ENCODE data around the gene GJA4. TPM values are rescaled to one million over a fixed set of nuclear protein-coding genes. Genes with fewer than 3 reads are reported as not detected.
A peak's percentile ranks its signal among the peaks of the same experiment; 100 is the strongest.

GJA4 gene
- total and polyA plus RNA-seq, 5 experiments from 2014 or later = not detected

GRCh38 chr1:34833711-34834110 is 40.9 kb downstream of the GJA4 start:
- no peak for ATAC-seq
- no peak for DNase-seq
- no peaks in the 10 kb centered on the region for H3K9me3 Mint-ChIP-seq
- H3K4me1 Mint-ChIP-seq = peaks cover 0 to 5% (median 0%) of the 10 kb centered on the region in 4 donors
- no peaks in the 10 kb centered on the region for H3K27me3 Mint-ChIP-seq
- H3K36me3 Mint-ChIP-seq = peaks cover 0 to 4% (median 0%) of the 10 kb centered on the region in 3 donors
- no peak overlapping the region for H3K4me3 Mint-ChIP-seq
- no peak overlapping the region for H3K27ac Mint-ChIP-seq
- POLR2A ChIA-PET = no interaction called here

- H3K4me1 Mint-ChIP-seq = peaks cover 9 to 23% (median 15%) of the 10 kb centered on the region in 4 donors
- peaks cover 0 to 9% (median 0%) of the 10 kb centered on the region in 3 donors for H3K36me3 Mint-ChIP-seq
- no peak for ATAC-seq
- H3K9me3 Mint-ChIP-seq = no peaks in the 10 kb centered on the region
- DNase-seq = peak in 1 of 10 donors; percentile 60
- no peak overlapping the region for H3K4me3 Mint-ChIP-seq
- no peak overlapping the region for H3K27ac Mint-ChIP-seq
- H3K27me3 Mint-ChIP-seq = no peaks in the 10 kb centered on the region
- POLR2A ChIA-PET = no interaction called here
These were observed 46.9 kb downstream of the GJA4 start for GRCh38 chr1:34839526-34840305.

- H3K4me3 Mint-ChIP-seq = no peak overlapping the region
- H3K36me3 Mint-ChIP-seq = peaks cover 0 to 9% (median 0%) of the 10 kb centered on the region in 3 donors
These were observed 47.6 kb downstream of the GJA4 start for GRCh38 chr1:34840426-34840825.

GRCh38 chr1:34842073-34842472 is 49.3 kb downstream of the GJA4 start:
- no peak overlapping the region for H3K27ac Mint-ChIP-seq
- H3K27me3 Mint-ChIP-seq = no peaks in the 10 kb centered on the region

More at GRCh38 chr1:34840426-34840825, 47.6 kb downstream of the GJA4 start:
- Mint-ChIP-seq H3K4me1 (peaks cover 9 to 23% (median 15%) of the 10 kb centered on the region in 4 donors), H3K27me3 (no peaks in the 10 kb centered on the region), H3K27ac (peak overlapping the region in 1 of 10 donors; percentile 60), H3K9me3 (no peaks in the 10 kb centered on the region)
- POLR2A ChIA-PET = no interaction called here
- no peak for DNase-seq
- ATAC-seq = no peak

GRCh38 chr1:34842952-34843371 is 50.2 kb downstream of the GJA4 start:
- no peaks in the 10 kb centered on the region for H3K9me3 Mint-ChIP-seq
- POLR2A ChIA-PET = no interaction called here
- ATAC-seq (no peak), DNase-seq (no peak)
- peaks cover 13 to 23% (median 16%) of the 10 kb centered on the region in 4 donors for H3K4me1 Mint-ChIP-seq
- H3K27me3 Mint-ChIP-seq = no peaks in the 10 kb centered on the region
- H3K27ac Mint-ChIP-seq = peak overlapping the region in 1 of 10 donors; percentile 84
- H3K36me3 Mint-ChIP-seq = peaks cover 0 to 9% (median 0%) of the 10 kb centered on the region in 3 donors
- no peak overlapping the region for H3K4me3 Mint-ChIP-seq

More at GRCh38 chr1:34842073-34842472, 49.3 kb downstream of the GJA4 start:
- DNase-seq (no peak), ATAC-seq (no peak)
- Mint-ChIP-seq H3K9me3 (no peaks in the 10 kb centered on the region), H3K4me1 (peaks cover 9 to 23% (median 15%) of the 10 kb centered on the region in 4 donors), H3K4me3 (no peak overlapping the region), H3K36me3 (peaks cover 0 to 9% (median 0%) of the 10 kb centered on the region in 3 donors)
- POLR2A ChIA-PET = no interaction called here

GRCh38 chr1:34843392-34844251 is 50.8 kb downstream of the GJA4 start:
- Mint-ChIP-seq H3K27me3 (no peaks in the 10 kb centered on the region), H3K4me1 (peaks cover 13 to 30% (median 21%) of the 10 kb centered on the region in 4 donors), H3K36me3 (peaks cover 0 to 13% (median 0%) of the 10 kb centered on the region in 3 donors), H3K4me3 (no peak overlapping the region), H3K27ac (peak overlapping the region in 1 of 10 donors; percentile 84), H3K9me3 (no peaks in the 10 kb centered on the region)
- POLR2A ChIA-PET = no interaction called here
- ATAC-seq (no peak), DNase-seq (no peak)

GRCh38 chr1:34844252-34844634 is 51.4 kb downstream of the GJA4 start:
- Mint-ChIP-seq H3K4me3 (no peak overlapping the region), H3K27me3 (no peaks in the 10 kb centered on the region), H3K9me3 (no peaks in the 10 kb centered on the region), H3K27ac (peak overlapping the region in 1 of 10 donors; percentile 84), H3K4me1 (peaks cover 13 to 36% (median 24%) of the 10 kb centered on the region in 4 donors), H3K36me3 (peaks cover 0 to 17% (median 0%) of the 10 kb centered on the region in 3 donors)
- POLR2A ChIA-PET = no interaction called here
- DNase-seq (no peak), ATAC-seq (no peak)

Other genes with a start within 250 kb of the GJA4 start
- gene GJB5, start 38.0 kb upstream of the GJA4 start, total RNA-seq = not detected
- gene GJB5, start 38.0 kb upstream of the GJA4 start, polyA plus RNA-seq = not detected
- gene GJB4, start 33.3 kb upstream of the GJA4 start, total RNA-seq = not detected
- not detected for gene GJB4, start 33.3 kb upstream of the GJA4 start, polyA plus RNA-seq
- not detected for gene GJB3, start 11.8 kb upstream of the GJA4 start, total RNA-seq
- gene GJB3, start 11.8 kb upstream of the GJA4 start, polyA plus RNA-seq = not detected
- 10 to 100 TPM; 40.9 to 42.2 TPM for gene SMIM12, start 66.8 kb downstream of the GJA4 start, total RNA-seq
- 10 to 100 TPM; 59.1 to 77.3 (median 71.7) TPM for gene SMIM12, start 66.8 kb downstream of the GJA4 start, polyA plus RNA-seq
- under 1 TPM; 0.77 to 0.81 TPM for gene DLGAP3, start 136.7 kb downstream of the GJA4 start, total RNA-seq
- under 1 TPM; 0.06 to 0.27 (median 0.16) TPM for gene DLGAP3, start 136.7 kb downstream of the GJA4 start, polyA plus RNA-seq
- 10 to 100 TPM; 34.3 to 36.4 TPM for gene TMEM35B, start 192.3 kb downstream of the GJA4 start, total RNA-seq
- 100 to 1,000 TPM; 145 to 154 (median 146) TPM for gene TMEM35B, start 192.3 kb downstream of the GJA4 start, polyA plus RNA-seq
- gene ZMYM6, start 238.9 kb downstream of the GJA4 start, total RNA-seq = 10 to 100 TPM; 55.2 to 55.5 TPM
- 1 to 10 TPM; 6.9 to 9.9 (median 9.6) TPM for gene ZMYM6, start 238.9 kb downstream of the GJA4 start, polyA plus RNA-seq